GM12873 (cell line): Measurements from ENCODE around the gene ADGRG6.

ENCODE experiments used
- TF ChIP-seq, protein P1 (sequence below): IDR thresholded peaks from 2 replicates; pipeline ENCODE4 v1.5.1; 2012; ENCODE audit warnings: low read depth, mild to moderate bottlenecking, moderate library complexity, low read length, control low read depth; ENCODE audit not compliant: insufficient read depth; ENCODE audit errors: missing control alignments

ADGRG6 gene

DNA sequence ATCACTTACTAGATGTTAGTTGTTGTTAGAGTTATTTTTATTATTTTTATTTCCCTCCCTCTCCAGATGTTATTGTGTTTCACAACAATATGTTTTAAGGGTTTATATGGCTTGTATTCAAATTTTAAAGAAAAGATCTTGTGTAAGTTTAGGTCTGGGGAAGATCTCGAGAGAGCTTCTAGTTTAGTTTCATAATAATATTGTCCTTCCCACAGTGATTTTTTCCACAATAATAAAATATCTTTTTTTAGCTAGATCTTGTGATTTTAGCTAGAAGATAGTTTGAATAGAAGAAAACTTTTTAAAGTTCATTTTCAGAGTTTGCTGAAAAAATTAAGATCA, 55.0 kb downstream of the ADGRG6 start:
- TF ChIP-seq, protein P1, sequence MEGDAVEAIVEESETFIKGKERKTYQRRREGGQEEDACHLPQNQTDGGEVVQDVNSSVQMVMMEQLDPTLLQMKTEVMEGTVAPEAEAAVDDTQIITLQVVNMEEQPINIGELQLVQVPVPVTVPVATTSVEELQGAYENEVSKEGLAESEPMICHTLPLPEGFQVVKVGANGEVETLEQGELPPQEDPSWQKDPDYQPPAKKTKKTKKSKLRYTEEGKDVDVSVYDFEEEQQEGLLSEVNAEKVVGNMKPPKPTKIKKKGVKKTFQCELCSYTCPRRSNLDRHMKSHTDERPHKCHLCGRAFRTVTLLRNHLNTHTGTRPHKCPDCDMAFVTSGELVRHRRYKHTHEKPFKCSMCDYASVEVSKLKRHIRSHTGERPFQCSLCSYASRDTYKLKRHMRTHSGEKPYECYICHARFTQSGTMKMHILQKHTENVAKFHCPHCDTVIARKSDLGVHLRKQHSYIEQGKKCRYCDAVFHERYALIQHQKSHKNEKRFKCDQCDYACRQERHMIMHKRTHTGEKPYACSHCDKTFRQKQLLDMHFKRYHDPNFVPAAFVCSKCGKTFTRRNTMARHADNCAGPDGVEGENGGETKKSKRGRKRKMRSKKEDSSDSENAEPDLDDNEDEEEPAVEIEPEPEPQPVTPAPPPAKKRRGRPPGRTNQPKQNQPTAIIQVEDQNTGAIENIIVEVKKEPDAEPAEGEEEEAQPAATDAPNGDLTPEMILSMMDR, result no peak

DNA sequence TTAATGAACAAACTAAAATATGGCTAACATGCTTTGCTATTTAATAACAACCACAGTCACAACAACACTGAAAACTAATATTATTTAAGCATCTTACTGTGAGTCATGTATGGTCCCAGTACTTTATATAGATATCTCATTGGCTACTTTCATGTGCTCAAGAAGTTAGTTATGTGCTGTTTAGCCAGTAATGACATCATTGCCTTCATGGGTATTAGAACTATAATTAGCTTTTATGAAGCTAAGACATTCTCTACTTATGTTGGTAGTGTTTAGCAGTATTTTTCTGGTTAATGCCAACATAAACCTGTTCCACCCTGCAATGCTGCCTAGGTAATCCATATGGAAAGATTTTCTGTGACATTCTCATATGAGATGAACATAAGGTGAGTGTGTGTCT, 56.1 kb downstream of the ADGRG6 start:
- TF ChIP-seq, protein P1, result no peak

DNA sequence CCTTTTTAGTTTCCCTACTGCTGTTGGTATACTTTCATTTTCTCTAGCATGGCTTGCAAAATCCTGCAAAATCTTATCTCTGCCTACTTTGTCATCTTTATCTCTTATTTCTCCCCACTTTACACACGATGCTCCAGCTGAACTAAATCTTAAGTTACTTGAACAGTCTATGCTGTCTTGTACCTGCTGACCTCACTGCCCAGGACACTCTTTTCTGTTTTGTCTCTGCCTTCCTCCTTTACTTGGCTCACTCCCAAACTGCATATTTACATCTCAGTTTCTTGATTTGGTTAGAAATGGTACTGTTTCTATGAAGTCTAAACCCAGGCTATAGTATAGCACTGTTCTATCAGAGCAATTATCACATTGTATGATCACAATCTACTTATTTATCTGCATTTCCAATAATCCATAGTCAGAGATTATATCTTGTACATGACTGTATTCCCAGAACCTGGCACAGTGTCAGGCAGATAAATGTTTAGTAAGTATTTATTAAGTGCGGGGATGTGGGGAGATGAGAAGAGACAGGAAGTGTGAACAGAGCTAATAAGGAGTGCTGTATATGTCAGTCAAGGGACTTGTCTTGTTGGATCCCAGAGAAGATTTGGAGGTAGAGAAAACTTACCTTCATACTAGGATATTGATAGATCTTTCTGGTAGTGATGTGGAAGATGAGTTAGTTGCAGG, 57.6 kb downstream of the ADGRG6 start:
- TF ChIP-seq, protein P1, result no peak

DNA sequence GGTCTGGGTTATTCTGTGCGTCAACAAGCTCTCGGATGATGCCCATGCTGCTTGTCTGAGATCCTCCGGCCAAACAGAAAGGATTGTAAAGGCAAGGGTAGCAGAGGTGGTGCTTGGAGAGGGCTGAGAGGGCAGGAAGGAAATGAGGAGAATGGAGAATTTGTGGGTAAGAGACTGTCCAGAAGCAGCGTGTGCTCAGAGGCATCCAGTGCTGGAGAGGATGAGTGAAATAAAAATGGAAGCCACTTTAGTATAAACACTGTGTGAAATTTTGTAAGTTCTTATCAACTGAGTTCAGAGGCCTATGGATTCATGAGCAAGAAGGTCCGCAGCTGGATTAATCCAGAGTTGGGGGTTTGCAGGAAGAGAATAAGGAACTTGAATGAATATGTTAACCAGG, 59.5 kb downstream of the ADGRG6 start:
- TF ChIP-seq, protein P1, result no peak

DNA sequence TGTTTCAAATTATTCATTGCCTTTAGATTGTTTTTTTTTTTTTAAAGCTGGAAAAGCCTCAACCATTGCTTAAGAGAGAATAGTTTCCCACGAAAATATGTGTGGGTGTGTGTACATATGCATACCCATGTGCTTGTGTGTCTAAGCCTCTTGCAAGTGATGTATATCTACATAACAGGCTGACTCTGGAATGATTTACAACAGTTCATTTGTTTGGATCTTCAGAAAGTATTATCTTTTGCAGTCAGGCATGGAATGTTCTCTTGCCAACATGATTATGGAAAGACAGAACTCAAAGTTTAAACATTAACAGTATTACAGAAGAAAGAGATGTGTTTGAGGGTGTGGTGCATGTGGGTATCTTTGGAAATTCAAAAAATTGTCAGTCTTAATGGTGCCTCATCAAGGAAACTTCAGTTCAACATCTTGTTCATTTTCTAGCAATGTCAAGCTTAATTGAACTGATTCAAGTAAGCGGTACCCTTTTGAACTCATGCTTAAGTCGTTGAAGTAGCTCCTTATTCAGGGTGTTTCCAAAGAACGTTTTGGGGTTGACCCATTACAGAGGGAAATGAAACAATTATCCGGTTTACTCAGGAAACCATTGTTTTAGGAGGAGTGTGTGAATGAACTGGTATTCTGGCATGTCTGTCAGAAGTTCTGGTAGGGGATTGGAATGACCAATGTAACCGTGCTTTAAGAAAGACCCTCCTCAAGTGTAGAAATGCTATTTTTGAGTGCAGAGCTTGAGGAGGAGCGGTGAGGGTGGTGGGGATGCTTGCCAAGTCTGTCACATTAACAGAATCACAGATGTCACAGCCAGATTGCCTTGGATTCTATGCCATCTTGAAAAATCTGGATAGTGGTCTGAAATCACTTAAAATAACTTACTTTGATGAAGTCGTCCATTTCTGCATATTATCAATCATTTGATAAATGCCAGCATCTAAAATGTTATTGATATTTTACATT, 60.3 kb downstream of the ADGRG6 start:
- TF ChIP-seq, protein P1, result no peak

DNA sequence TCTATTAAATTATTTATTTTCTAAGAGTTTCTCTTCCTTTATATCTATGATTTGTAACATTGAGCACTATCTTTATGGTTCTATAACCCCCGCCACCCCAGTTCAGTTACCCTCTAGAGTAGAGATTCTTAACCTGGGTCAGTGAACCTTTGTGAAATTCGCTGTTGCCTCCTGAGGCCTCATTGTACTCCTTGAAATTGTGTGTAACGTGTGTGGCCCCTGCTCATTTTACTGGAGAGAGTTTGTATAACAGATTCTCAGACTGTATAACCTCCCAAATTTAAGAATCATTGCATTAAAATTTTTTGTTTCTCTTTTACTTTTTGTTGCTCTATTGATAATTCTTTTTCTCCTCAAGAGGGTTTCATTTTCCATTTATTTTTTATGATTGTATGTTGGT, 65.3 kb downstream of the ADGRG6 start:
- TF ChIP-seq, protein P1, result no peak

DNA sequence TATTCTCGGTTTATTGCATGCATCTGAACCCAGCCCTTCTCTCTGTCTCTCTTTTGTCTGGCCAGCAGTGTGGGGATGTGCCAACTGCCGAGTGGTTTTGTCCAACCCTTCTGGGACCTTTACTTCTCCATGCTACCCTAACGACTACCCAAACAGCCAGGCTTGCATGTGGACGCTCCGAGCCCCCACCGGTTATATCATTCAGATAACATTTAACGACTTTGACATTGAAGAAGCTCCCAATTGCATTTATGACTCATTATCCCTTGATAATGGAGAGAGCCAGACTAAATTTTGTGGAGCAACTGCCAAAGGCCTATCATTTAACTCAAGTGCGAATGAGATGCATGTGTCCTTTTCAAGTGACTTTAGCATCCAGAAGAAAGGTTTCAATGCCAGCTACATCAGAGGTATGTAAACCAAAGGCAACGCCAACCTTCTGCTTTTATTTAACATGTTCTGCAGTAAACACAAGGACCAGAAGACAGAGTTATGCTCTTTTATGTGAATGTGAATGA, 65.8 kb downstream of the ADGRG6 start:
- TF ChIP-seq, protein P1, result no peak
